Stimulated activated CD4-positive, alpha-beta T cell treated with anti-CD3 and anti-CD28 coated beads, TNF-alpha, amount 100 ng/mL, for 24 hours (primary cell): Measurements from ENCODE around the gene AP1AR.

Experiments
- DNase-seq, 3 experiments: peaks; one replicate each; pipeline ENCODE4 v3.0.0-alpha.2; 2020; ENCODE audit warnings: low read depth in 3 of 3

AP1AR gene

DNA sequence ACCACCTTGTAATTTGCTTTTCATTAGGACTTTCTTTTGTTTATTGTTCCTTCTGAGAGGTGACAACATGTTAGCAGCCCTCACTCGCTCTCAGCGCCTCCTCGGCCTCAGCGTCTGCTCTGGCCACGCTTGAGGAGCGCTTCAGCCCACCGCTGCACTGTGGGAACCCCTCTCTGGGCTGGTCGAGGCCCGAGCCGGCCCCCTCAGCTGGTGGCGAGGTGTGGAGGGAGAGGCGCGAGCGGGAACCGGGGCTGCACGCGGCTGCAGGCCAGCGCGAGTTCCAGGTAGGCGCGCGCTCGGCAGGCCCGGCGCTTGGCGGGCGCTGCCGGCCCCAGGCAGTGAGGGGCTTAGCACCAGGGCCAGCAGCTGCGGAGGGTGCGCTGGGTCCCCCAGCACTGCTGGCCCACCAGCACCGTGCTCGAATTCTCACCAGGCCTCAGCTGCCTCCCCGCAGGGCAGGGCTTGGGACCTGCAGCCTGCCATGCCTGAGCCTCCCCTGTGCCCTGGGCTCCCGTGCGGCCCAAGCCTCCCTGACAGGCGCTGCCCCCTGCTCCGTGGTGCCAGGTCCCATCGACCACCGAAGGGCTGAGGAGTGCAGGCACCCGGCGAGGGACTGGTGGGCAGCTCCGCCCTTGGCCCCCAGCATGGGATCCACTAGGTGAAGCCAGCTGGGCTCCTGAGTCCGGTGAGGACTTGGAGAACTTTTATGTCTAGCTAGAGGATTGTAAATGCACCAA lies 9.2 kb upstream of the AP1AR start:
- no peak for DNase-seq

GRCh38 chr4:112225157-112225556 lies 6.4 kb upstream of the AP1AR start:
- DNase-seq: no peak

DNA sequence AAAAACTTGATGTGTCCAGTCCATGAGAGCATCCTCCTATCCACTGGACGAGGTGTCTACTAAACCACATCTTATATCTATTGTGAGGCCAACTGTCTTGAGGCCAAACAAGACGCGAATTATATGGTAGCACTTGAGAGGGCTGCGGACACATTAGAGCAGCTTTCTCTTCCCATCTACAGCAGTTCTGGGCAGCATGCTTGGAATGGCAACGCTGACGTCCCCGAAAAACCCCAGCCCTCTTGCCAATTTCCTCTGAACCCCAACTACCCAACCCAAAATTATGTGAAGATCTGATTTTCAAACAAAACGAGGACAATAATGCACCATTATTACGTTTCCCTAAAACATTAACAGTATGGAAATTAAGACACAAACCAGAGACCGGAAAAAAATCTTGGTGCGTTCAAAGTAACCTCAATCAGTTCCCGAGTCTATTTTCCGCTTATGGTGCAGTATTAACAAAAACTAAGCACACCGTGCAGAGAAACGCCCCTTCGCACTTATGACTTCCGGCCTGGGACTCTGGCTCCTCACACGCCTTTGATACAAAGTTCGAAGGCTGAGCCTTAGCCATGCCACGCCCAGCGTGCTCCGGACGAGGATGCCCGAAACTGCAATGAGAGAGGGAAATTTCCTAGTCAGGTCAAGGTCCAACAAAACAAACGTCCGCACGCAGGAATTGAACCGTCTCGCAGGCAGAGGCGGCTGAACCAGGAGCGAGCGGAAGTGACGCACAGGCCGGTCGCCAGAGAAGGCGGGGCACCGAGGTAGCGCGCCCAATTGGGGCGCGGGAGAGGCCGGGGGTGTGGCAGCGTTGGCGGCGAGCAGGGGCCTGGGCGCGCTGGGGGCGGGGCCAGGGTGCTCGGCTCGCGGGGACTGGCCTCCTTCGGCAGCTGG lies 458 bp upstream of the AP1AR start:
- DNase-seq: peak; percentile 94 to 97 (median 97)

- DNase-seq: peak in 2 of 3 experiments; percentile 24 to 31
These were observed 3.5 kb downstream of the AP1AR start for GRCh38 chr4:112234952-112235609.

GRCh38 chr4:112236040-112236439 lies 4.5 kb downstream of the AP1AR start:
- DNase-seq: no peak

GRCh38 chr4:112238833-112239232 lies 7.2 kb downstream of the AP1AR start:
- DNase-seq: no peak

DNA sequence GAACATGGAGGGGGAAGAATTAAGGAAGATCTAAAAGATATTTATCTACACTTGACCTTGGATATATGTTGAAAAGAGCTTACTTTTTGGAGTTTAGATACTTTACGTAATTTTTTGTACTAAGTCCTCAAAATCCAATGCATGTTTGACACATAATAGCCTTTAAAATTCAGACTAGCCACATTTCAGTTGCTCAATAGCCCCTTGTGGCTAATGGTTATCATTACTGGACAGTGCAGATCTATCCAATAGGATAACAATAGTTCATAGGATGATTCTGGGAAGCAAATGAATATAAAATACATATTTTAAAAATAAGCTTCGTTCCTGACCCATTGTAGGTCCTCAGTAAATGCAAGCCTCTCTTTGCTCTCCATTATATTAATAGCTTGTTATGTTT lies 13.8 kb downstream of the AP1AR start:
- DNase-seq: no peak

DNA sequence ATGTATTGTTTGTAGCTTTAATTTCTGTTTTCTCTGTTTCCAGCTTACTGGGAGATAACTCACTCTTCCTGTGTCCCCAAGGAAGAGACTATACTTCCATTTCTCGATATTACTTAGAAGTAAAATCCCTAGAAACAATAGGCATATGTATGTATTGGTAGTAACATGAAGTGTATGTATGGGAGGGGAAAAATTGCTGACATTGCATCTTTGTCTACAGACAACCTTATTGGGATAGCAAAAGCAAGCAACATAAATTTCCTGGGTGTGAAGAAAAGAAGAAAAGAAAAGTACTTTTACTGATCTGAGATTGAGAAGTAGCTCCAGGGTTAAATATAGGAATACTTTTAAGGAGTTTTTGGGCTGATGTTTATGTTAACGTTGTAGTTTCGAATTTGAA lies 15.4 kb downstream of the AP1AR start:
- DNase-seq: no peak

DNA sequence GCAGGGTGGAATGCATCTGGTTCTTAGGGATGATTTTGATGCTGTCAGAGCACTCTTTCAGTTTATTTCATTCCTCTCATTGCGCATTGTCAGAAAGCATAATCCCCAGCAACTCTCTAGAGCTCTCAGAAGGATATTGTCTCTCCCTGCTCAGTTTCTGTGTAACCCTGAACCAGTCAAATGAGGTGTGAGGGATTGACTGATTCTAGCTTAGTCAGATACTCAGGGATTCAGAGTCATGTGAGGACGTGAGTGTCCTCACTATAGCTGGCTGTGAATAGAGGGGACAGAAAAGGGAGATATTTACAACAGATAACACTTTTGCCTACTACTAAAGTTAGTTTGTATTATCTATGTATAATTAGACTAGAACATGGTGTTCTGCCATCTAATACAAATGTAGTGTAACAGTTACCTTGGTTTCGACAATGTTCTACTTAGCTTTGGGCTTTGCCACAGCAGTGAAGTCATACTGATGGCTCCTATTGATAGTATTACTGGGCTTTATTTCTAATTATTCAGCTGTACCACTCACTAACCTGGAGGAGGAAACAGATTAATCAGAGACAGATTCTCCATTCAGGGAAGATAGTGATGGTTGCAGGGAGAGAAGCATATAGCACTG lies 19.5 kb downstream of the AP1AR start:
- no peak for DNase-seq

GRCh38 chr4:112252234-112252633 lies 20.6 kb downstream of the AP1AR start:
- DNase-seq: no peak

- no peak for DNase-seq
These were observed 21.9 kb downstream of the AP1AR start for GRCh38 chr4:112253382-112254000.

- no peak for DNase-seq
These were observed 25.5 kb downstream of the AP1AR start for GRCh38 chr4:112257098-112257497.

DNA sequence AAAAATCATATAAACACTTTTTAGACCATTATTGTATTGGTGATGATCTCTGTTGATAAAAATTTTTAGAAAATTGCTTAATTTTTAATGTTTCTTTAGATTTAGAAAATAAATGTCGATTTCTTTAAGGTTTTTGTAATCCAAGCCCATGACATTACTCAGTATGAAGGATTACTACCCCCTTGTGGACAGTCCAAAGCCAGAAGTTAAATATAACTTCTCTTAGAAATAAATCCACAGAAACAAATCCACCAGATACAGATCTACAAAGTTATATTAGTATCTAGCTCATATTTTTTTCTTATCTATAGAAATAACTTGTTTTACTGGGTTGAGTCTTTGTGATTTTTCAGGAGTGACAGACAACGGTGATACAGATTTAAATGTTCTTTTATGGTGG lies 35.2 kb downstream of the AP1AR start:
- no peak for DNase-seq

DNA sequence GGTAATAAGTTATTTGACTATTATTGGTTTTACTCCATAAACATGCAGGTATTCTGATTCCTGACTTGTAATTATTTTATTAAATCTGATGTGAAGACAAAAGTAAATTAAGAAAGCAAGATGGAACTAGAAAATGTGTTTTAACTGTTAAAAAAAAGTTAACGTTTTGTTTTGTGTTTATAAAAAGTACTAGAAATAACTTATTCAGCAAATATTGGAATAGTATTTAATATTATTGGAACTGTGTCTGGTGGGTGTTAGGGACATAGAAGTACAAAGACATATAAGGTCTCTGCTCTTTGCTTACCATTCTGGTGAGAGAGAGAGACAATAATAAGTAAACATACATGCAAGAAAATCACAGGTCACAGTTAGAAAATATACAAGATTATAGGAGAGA lies 38.5 kb downstream of the AP1AR start:
- DNase-seq: no peak

DNA sequence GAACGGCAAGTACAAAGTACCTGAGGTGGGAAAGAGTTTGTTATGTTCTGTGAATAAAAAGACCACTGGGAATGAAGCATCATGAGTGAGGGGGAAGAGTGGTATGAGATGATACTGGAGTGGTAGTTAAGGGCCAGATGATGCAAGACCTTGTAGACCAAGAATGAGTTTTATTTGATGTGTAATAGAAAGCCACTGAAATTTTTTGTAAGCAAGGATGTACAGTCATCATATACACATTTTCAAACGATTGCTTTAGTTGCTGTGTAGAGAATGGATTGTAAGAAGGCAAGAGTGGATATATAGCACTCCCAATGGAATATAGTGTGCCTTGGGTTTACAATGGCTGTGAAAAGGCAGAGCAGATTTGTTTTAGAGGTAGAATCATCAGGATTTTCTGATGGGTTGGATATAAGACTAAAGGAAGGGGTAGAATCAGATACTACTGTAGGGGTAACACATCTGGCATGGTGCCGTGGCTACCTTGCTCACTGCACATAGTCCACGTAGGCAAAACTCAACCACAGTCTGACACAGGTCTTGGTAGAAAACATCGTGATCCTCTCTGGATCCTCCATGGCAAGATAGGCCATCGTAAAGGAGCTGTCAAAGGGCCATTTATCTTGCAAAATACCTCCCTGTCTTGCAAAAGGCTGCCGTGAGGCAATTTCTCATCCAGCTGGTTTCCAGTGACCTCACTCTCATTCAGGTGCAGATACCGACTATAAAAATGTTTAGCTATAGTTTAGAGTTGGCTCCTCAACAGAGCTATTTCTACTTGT lies 39.2 kb downstream of the AP1AR start:
- no peak for DNase-seq

- DNase-seq: no peak
These were observed 40.7 kb downstream of the AP1AR start for GRCh38 chr4:112272292-112272691.

DNA sequence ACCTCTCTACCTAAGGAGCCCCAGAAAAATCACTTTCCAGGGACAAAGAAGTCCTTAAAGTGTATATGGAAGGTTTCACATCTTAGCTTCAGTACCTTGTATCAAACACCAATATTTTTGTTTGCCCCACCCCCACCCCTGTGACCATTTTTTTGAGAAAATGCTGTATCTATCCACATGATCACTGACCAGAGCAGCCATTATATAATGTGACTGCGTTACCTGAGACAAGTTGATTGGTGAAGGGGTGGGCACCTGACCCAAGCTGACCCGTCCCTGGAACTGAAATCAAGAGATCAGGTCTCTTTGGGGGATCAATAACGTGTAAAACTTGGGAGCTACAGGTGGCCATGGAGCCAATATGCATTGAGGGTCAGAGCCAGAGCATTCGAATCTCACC lies 43.4 kb downstream of the AP1AR start:
- DNase-seq: no peak

- DNase-seq: no peak
These were observed 44.5 kb downstream of the AP1AR start for GRCh38 chr4:112276113-112276512.

- DNase-seq: no peak
These were observed 45.6 kb downstream of the AP1AR start for GRCh38 chr4:112277220-112277619.

DNA sequence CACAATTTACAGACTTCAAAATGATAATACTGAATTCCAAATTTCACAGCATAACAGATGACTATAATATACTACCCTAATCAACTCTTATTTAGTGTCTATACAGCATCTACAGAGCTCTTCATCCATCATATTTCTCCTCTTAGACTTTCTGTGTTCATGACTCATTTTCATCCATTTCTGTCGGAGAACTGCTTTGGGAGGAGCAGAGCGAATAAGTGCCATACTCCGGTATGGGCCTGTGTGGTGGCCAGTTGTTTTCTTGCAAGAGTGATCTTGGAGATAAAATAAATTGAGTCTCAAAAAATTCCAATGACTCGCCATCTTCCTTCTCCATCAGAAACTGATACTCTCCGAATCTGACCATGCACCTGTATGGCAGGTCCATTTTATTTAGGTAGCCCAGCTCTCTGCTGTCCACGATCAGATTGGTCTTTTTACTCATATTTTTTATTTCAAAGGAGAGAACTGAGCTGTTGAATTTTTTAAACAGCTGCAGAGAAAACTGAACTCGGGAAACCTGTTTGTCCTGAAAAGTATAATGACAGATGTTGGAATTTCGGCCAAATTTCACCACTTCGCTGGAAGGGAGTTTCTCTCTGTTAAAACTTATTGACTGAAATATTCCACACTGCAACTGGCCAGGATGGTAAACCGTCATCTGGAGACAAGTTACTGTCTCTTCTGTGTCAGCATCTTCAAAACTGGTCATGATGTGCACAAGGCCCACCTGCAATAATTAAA lies 46.3 kb downstream of the AP1AR start:
- DNase-seq: no peak
